ENCODE measurements around the gene OR2T34.

OR2T34 gene

GRCh38 chr1:248599396-248599795 lies 24.8 kb upstream of the OR2T34 start:
- no peak for TF ChIP-seq CTCF (conservative IDR thresholded peaks at IDR 0.05)
- no peak overlapping the region for H3K27ac ChIP-seq

GRCh38 chr1:248597589-248597988 lies 23.0 kb upstream of the OR2T34 start, which contains the start of gene OR2T10:
Gene OR2T10 (minus strand): TSS chr1:248597700. CDS start chr1:248593768, 3,932 bp downstream.
- H3K27ac ChIP-seq = no peak within 1 kb of the TSS
- no peak for TF ChIP-seq CTCF (conservative IDR thresholded peaks at IDR 0.05)

DNA sequence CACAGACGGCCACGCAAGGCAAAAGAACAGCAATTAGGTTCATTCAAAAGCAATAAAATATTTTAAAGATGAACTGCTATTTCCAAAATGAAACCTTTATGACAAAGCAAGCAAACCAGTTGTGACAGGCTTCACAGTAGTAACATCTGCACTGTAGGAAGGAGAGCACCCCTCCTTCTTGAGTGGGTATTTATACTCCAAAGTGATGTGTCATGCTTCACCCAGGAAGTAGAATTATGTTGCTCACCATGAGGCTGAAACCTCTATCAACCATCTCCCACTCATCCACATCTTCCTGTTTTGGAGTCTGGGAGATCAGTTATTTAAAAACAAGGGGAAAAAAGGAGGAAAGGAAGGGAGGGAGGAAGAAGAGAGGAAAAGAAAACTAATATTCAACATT lies 22.1 kb upstream of the OR2T34 start:
- H3K27ac ChIP-seq = no peak overlapping the region
- TF ChIP-seq CTCF (conservative IDR thresholded peaks at IDR 0.05) = no peak

DNA sequence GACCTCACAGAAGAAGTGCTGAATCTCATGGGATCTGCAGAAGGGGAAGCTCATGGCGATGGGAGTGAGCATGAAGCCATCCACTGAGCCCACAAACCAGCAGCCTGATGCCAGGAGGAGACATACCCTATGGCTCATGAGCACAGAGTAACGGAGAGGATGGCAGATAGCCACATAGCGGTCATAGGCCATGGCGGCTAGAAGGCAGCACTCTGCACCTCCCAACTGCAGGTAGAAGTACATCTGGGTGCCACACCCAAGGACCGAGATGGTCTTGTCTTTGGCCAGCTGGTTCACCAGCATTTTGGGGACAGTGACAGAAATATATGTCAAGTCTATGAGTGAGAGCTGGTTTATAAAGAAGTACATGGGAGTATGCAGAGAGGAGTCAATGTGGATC lies 18.7 kb upstream of the OR2T34 start:
- no peak for TF ChIP-seq CTCF (conservative IDR thresholded peaks at IDR 0.05)

DNA sequence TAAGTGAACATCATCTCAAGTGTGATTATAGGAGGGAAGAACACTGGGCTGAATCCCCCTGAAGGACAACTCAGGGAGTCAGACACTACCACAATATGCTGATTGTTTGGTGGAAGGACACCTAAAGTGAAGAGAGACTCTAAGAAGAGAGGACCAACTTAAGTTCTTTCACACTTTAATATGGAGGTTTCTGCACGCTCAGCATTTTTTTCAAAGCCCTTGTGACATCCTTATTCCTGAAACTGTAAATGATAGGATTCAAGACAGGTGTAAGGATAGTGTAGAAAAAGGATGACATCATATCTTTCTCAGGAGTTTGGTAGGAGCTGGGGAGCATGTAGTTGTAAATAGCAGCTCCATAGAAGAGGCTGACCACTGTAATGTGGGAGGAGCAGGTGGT lies 18.1 kb upstream of the OR2T34 start:
- H3K27ac ChIP-seq = no peak overlapping the region
- no peak for TF ChIP-seq CTCF (conservative IDR thresholded peaks at IDR 0.05)

More for the DNA sequence above, 18.7 kb upstream of the OR2T34 start:
- no peak overlapping the region for H3K27ac ChIP-seq

GRCh38 chr1:248590055-248590454 lies 15.5 kb upstream of the OR2T34 start:
- no peak overlapping the region for H3K27ac ChIP-seq
- no peak for TF ChIP-seq CTCF (conservative IDR thresholded peaks at IDR 0.05)

DNA sequence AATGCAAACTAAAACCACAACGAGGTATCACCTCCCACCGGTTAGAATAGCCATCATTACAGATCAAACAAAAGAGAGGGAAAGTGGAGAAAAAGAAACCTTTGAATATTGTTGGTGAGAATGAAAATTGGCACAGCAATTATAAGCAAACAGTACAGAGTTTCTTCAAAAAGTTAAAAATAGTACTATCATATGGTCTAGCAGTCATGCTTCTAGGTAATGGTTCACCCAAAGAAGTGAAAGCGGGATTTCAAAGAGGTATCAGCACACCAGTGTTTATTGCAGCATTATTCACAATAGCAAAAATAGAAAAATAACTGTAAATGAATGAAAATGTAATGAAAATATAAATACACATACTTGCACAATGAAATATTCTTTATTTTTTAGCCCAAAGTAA lies 14.8 kb upstream of the OR2T34 start:
- TF ChIP-seq CTCF (conservative IDR thresholded peaks at IDR 0.05) = no peak
- H3K27ac ChIP-seq = no peak overlapping the region

DNA sequence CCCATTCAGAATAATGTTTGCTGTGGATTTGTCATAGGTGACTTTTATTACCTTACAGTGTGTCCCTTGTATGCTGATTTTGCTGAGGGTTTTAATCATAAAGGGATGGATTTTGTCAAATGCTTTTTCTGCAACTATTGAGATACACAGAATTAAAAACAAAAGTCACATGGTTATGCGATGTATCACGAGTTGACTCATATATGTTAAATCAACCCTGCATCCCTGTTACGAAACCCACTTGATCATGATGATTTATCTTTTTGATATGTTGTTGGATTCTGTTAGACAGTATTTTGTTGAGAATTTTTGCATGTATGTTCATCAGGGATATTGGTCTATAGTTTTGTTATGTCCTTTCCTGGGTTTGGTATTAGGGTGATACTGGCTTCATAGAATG lies 10.7 kb upstream of the OR2T34 start:
- no peak for TF ChIP-seq CTCF (conservative IDR thresholded peaks at IDR 0.05)
- H3K27ac ChIP-seq = no peak overlapping the region
